Measurements from ENCODE around the gene LEPR.

- TF ChIP-seq POLR2AphosphoS5 (IDR thresholded peaks at IDR 0.05) (no peak), EP300 (IDR thresholded peaks at IDR 0.05) (no peak), POLR2A (IDR thresholded peaks at IDR 0.05) (no peak)
- TF ChIP-seq, protein P1, sequence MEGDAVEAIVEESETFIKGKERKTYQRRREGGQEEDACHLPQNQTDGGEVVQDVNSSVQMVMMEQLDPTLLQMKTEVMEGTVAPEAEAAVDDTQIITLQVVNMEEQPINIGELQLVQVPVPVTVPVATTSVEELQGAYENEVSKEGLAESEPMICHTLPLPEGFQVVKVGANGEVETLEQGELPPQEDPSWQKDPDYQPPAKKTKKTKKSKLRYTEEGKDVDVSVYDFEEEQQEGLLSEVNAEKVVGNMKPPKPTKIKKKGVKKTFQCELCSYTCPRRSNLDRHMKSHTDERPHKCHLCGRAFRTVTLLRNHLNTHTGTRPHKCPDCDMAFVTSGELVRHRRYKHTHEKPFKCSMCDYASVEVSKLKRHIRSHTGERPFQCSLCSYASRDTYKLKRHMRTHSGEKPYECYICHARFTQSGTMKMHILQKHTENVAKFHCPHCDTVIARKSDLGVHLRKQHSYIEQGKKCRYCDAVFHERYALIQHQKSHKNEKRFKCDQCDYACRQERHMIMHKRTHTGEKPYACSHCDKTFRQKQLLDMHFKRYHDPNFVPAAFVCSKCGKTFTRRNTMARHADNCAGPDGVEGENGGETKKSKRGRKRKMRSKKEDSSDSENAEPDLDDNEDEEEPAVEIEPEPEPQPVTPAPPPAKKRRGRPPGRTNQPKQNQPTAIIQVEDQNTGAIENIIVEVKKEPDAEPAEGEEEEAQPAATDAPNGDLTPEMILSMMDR (IDR thresholded peaks at IDR 0.05) = no peak
These were observed 7.5 kb upstream of the LEPR start for GRCh38 chr1:65412984-65413375.
